Liver (tissue), 3 donors: ENCODE measurements around the gene CLCN7.

Source experiments
- FOXA1 ChIP-seq: IDR thresholded peaks from 2 replicates; pipeline ENCODE4 v1.6.1; 2016; ENCODE audit warnings: antibody characterized with exemption
- GABPA ChIP-seq, 2 donors: IDR thresholded peaks in 1 of 2; conservative IDR thresholded peaks in 1 of 2; 2 replicates each; pipeline ENCODE4 v1.6.1; 2016; ENCODE audit warnings: antibody characterized with exemption in 2 of 2, mild to moderate bottlenecking in 1 of 2, moderate library complexity in 1 of 2
- HNF4A ChIP-seq, 2 donors: conservative IDR thresholded peaks; 2 replicates each; pipeline ENCODE4 v1.6.1; 2016; ENCODE audit warnings: antibody characterized with exemption in 2 of 2, mild to moderate bottlenecking in 2 of 2
- HNF4G ChIP-seq: IDR thresholded peaks from 2 replicates; pipeline ENCODE4 v1.6.1; 2016; ENCODE audit warnings: antibody characterized with exemption
- JUND ChIP-seq, 2 donors: IDR thresholded peaks; 2 replicates each; pipeline ENCODE4 v1.6.1; 2016; ENCODE audit warnings: antibody characterized with exemption in 2 of 2
- NR2F2 ChIP-seq: IDR thresholded peaks from 2 replicates; pipeline ENCODE4 v1.6.1; 2016; ENCODE audit warnings: antibody characterized with exemption
- TF ChIP-seq, protein P1 (sequence below): fragments of 150-350 bp; IDR thresholded peaks from 2 replicates; pipeline ENCODE4 v1.5.1; 2017; ENCODE audit warnings: improper control_type of control experiment, low read depth, low read length; ENCODE audit not compliant: missing input control
- TF ChIP-seq, protein P2 (sequence below): IDR thresholded peaks from 2 replicates; pipeline ENCODE4 v1.6.1; 2016; ENCODE audit warnings: antibody characterized with exemption
- donor health status: healthy.
- donor health status: healthy.

DNA sequence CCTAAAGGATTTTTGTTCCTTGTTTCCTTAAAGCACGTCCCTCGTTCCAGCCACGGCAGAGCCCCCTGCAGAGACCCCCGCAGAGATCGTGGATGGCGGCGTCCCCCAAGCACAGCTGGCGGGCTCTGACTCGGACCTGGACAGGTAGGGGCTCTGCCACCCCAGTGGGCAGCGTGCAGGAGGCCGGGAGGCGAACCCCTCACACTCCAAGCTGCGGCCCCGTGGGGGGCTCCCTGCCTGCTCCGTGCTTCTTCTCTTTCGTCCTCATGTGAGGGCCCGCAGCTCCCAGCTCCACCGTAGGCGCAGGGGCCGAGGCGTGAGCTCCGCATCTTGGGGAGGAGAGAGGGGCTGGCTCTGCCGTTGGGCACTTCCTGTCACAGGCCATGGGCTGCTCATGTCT lies 26.8 kb upstream of the CLCN7 start:
- TF ChIP-seq, protein P1, sequence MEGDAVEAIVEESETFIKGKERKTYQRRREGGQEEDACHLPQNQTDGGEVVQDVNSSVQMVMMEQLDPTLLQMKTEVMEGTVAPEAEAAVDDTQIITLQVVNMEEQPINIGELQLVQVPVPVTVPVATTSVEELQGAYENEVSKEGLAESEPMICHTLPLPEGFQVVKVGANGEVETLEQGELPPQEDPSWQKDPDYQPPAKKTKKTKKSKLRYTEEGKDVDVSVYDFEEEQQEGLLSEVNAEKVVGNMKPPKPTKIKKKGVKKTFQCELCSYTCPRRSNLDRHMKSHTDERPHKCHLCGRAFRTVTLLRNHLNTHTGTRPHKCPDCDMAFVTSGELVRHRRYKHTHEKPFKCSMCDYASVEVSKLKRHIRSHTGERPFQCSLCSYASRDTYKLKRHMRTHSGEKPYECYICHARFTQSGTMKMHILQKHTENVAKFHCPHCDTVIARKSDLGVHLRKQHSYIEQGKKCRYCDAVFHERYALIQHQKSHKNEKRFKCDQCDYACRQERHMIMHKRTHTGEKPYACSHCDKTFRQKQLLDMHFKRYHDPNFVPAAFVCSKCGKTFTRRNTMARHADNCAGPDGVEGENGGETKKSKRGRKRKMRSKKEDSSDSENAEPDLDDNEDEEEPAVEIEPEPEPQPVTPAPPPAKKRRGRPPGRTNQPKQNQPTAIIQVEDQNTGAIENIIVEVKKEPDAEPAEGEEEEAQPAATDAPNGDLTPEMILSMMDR: no peak
- TF ChIP-seq FOXA1 (no peak), JUND (IDR thresholded peaks at IDR 0.05) (no peak), GABPA (IDR thresholded peaks at IDR 0.05 in 1 of 2, conservative IDR thresholded peaks at IDR 0.05 in 1 of 2) (no peak), HNF4A (conservative IDR thresholded peaks at IDR 0.05) (no peak), HNF4G (no peak), NR2F2 (no peak)
- TF ChIP-seq, protein P2, sequence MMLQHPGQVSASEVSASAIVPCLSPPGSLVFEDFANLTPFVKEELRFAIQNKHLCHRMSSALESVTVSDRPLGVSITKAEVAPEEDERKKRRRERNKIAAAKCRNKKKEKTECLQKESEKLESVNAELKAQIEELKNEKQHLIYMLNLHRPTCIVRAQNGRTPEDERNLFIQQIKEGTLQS: no peak
